ENCODE measurements around the gene HSPG2.
"Not testable (repeated sequence)": the region's sequence is repeated elsewhere in the genome, so short reads cannot be mapped to it uniquely, and the experiment has no call there.

Gene HSPG2

DNA sequence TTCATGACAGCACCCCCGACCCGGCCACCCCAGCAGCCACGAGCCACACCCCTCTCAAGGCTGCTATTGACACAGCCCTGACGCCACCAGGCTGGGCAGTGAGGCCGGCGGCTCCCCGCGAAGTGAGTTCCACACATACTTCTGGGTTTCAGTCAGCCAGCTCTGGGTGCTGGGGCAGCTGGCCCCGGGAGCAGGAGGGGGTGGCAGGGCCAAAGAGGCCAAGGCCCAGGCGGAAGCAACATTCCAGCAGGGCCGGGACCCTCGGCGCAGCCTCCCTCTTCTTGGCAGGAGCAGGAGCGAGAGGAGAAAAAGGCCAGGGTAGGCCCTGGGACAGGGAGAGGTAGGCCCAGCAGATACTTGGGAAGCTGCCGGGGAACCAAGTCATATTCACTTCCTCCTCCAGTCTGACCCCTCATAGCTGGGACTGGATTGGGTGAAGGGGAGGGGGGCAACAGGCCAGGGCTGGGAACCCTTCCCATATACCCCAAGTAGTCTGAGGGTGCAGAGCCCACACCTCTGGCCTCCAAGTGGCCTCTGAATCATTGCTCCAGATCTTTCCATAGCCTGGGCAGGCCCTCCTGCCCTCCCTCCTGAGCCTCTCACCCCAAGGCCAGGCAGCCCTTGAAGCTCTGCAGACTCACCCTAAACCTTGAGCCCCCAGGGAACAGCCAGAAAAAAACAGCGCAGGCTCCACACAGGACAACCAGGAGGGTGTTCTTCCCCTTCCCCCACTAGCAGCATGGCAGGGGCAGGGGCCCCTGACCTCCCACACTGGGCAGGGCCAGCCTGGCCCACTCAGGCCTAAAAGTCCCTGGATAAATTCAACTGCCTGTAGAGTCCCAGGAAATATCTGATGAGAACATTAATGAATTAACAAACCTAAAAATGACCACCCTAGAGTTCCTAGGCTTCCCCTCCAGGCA is 5.7 kb downstream of the HSPG2 start:
- DNase-seq = no peak

- no peak for DNase-seq
Measured at GRCh38 chr1:21930629-21931170, 6.4 kb downstream of the HSPG2 start.

GRCh38 chr1:21930080-21930571 is 7.0 kb downstream of the HSPG2 start:
- no peak for DNase-seq

DNA sequence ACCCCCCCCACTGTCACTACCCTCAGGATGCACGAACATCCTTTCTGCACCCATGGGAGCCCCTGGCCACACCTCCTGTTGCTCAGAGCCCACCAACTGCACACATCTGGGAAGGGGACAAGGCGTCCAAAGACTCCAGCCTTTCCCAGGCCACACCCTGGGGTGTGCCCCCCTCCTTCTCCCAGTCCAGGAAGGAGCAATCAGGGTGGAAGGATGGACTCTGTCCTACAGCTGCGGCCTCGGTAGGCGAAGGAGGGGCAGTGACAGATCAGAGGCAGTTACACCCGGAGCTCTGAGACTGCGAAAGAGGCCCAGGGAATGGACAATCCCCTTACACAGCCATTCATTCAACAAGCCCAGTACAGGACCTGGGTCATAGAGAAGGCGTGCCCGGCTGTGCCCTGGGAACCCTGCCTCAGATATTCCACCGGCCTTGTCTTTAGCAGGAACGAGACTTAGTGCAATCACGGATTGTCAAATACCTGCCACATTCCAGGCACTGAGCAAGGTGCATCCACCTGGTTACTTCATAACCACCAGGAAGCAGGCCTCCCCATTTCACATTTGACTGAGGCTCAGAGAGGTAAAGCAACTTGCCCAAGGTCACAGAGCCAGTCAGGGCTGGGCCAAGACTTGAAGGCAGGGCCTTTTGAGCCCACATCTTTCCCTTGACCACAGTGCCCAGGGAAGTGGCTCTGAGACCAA is 9.4 kb downstream of the HSPG2 start:
- no peak for DNase-seq

GRCh38 chr1:21926814-21927532 is 10.1 kb downstream of the HSPG2 start:
- no peak for DNase-seq

DNA sequence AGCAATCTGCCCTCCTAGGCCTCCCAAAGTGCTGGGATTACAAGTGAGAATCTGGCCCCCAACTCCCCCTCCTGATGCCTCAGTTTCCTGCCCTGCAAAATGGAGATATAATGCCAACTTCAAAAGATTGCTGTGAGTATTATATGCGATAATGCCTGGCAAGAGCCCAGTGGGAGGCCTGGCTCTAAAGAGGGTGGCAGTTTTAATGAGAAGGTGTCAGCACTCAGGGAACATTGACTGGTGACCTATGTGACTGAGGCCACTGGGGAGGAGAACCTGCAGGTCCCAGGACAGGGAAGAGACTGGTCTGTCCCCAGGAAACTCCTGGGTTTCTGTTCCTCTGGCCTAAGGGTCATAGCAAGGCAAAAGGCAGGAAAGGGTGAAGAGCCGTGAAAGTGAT is 11.0 kb downstream of the HSPG2 start:
- no peak for DNase-seq

- DNase-seq = no peak
Measured at GRCh38 chr1:21925334-21925940, 11.7 kb downstream of the HSPG2 start.

- no peak for DNase-seq
Measured at GRCh38 chr1:21924503-21925005, 12.6 kb downstream of the HSPG2 start.

DNA sequence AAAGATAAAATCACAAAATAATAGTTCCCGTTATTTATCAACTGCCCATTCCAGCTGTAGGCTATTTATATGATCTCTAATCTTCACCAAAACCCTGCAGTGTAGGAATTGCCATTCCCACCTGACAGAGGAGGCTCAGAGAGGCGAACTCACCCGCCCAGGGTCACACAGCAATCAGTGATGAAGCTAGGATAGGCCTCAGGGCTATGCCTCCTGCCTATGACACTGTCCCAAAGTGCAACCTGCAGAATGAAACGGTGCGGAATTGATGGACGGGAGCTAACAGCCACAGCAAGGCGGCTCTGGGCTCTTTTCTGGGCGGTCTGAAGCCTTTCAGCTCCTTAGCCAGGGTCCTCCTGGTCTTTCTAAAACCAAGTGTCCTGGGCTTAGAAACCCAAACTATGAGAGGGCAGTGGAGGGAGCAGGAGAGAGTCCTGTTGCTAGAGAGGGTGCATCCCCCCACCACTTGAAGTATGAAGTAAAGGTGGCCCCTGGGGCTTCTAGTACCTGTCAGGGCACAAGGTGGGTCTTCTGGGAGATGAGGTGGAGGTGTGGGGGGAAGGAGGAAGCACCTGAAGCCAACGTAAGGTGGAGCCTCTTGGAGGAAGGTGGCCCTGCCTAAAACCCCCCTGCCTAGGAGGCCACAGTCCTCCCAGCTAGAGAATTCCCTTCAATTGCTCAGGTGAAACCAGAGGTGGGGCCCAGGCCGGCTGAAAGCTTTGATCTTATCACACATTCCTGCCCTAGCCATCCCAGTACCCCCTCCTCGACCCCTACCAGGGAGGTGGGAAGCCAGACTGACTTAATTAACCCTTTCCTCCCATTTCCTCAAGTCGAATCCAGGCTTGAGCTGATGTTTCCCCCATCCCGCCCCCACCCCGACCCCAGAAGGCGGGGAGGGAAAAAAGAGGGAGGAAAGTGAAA is 14.8 kb downstream of the HSPG2 start:
- DNase-seq = no peak

DNA sequence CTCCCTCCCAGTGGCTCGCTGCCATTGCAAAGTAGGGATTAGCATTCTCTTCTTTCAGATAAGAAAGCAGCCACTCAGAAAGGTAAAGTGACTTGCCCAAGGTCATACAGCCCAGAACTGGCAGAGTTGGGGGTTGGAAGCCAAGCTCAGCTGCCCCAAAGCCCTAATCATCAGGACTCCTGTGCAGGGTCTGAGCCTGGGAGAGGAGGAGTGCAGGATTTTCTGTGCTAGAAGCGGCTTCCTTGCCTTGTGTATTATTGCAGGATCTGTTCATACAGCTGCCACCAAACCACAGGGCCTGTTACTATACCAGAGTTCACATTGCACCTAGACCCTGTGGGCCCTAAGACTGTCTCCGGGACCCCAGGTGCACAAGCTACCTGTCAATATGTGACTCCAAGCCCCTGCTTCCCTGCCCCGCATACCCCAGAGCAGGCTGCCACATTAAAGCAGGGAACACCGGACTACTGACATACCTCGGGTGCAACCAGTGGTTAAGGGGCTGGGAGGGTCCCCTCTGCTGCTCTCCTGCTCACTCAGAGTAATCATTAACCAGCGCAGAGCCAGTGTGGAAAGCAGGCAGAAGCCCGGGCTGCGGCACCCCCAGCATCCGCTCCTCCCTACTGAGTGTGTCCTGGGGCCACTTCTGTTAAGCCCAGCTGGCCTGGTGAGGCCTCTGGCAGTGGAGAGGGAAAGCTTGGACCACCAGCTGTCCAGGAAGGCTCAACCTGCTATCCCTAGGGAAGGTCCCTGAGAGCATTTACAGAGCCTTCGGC is 15.8 kb downstream of the HSPG2 start:
- DNase-seq = no peak

GRCh38 chr1:21919520-21919919 is 17.6 kb downstream of the HSPG2 start:
- DNase-seq = no peak

DNA sequence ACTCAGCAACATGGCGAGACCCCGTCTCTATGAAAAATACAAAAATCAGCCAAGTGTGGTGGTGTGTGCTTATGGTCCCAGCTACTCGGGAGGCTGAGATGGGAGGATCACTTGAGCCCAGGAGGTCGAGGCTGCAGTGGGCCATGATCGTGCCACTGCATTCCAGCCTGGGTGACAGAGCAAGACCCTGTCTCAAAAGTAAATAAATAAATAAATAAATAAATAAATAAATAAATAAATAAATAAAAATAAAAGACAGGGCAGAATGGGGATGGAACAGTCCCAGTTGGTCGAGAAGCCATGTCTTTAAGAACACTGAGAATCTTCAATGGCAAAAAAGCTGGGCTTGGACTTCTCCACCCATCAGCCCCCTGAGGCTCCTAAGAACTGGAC is 19.9 kb downstream of the HSPG2 start:
- not testable (repeated sequence) for DNase-seq

DNA sequence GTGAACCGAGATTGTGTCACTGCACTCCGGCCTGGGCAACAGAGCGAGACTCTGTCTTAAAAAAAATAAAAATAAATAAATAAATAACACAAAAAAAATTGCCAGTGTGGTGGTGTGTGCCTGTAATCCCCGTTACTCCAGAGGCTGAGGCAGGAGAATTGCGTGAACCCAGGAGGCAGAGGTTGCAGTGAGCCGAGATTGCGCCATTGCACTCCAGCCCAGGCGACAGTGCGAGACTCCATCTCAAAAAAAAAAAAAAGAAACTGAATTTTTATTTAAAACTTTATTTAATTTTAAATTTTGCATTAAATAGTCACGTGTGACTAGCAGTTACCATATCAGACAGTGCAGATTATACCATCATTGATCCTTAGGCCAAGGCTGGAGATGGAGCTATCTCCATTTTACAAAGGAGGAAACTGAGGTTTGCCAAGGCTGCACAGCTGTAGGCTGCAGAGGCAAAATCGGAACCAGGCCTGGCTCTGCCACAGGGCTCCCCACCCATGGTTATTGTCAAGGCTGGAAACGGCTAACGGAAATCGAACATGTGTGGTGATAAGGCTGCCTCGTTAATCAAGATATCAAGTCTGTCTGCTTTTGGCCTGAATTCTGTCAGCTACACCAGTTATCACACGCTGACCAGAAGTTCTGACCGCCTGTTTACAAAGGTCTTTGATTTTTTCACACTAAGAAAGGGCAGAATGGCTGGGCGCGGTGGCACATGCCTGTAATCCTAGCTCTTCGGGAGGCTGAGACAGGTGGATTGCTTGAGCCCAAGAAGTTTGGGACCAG is 20.5 kb downstream of the HSPG2 start:
- DNase-seq = no peak

GRCh38 chr1:21914880-21915640 is 22.1 kb downstream of the HSPG2 start:
- no peak for DNase-seq

DNA sequence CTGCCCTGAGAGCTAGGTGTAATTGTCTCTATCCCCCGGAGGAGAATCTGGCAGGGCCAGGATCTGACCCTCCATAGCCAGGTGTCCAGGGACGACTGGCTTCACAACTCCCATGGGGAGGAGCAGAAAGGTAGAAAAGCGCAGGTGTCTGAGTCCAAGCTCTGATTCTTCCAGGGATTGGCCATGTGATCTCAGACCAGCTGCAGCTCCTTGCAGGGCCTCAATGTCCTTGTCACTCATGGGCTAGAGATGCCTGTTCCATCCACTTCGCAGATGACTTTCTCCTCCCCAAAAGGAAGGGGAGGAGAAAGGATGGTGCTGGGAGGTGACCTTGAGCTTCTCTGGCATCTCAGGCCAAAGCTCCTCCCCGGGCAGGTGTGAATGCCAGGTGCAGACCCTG is 22.7 kb downstream of the HSPG2 start:
- DNase-seq = peak in 1 of 2 experiments; percentile 20

- DNase-seq = no peak
Measured at GRCh38 chr1:21913763-21914162, 23.3 kb downstream of the HSPG2 start.

DNA sequence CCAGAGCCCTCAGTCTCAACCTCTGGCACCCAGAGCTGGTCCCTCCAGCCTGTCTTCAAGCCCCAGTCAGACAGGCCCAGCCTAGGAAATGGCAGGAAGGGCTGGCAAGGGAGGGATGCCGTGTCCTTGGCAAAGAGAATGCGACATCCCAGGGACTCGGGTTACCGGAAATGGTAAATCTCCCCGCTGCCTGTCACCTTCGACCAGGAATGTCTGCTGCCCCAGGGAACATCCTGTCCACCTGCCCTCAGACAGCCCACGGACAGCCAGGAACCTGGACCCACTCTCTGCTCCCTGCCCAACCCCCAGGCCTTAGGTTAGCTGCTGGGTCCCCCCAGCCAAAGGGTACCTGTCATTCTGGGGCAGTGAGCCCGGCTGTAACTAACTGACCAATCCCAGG is 23.9 kb downstream of the HSPG2 start:
- DNase-seq = no peak

GRCh38 chr1:21912038-21912758 is 24.9 kb downstream of the HSPG2 start:
- DNase-seq = no peak
